22Rv1 (cell line): ENCODE data around the gene DUSP9.

Source experiments
- CTCF ChIP-seq: fragments of 450-650 bp; IDR thresholded peaks from 2 replicates; pipeline ENCODE4 v1.5.1; 2017; ENCODE audit warnings: mild to moderate bottlenecking
- ZFX ChIP-seq: fragments of 450-650 bp; IDR thresholded peaks from 2 replicates; pipeline ENCODE4 v1.6.1; 2017; ENCODE audit warnings: antibody characterized with exemption, borderline replicate concordance

- TF ChIP-seq CTCF, result no peak
- TF ChIP-seq ZFX, result no peak
Measured at GRCh38 chrX:153633048-153633447, 14.0 kb upstream of the DUSP9 start.
